Liver (tissue), 9 donors: ENCODE data around the gene ZSCAN22. TPM values are rescaled to one million over a fixed set of nuclear protein-coding genes. Genes with fewer than 3 reads are reported as not detected.

ENCODE experiments used
- DNase-seq: peaks from one replicate; pipeline ENCODE4 v3.0.0-alpha.2; 2017; ENCODE audit warnings: low spot score
- H3K27ac ChIP-seq, 2 donors: one replicate each; pipeline ENCODE4 v1.7.0; 2013; ENCODE audit warnings: inconsistent platforms in 2 of 2, low read length in 2 of 2, control low read depth in 1 of 2, low read depth in 1 of 2, mild to moderate bottlenecking in 1 of 2
- H3K27me3 ChIP-seq, 4 donors: one replicate each; pipeline versions ENCODE4 v1.6.1 to v1.7.0; 2013; ENCODE audit warnings: low read length in 3 of 4, inconsistent platforms in 1 of 4, mild to moderate bottlenecking in 1 of 4, moderate library complexity in 1 of 4; ENCODE audit not compliant: control insufficient read depth in 4 of 4, insufficient read depth in 4 of 4
- H3K36me3 ChIP-seq, 4 donors: one replicate each; pipeline versions ENCODE4 v1.6.1 to v1.7.0; 2013; ENCODE audit warnings: low read length in 3 of 4, mild to moderate bottlenecking in 3 of 4, low read depth in 1 of 4, moderate library complexity in 1 of 4; ENCODE audit not compliant: control insufficient read depth in 4 of 4, insufficient read depth in 3 of 4
- H3K4me1 ChIP-seq, 4 donors: one replicate each; pipeline versions ENCODE4 v1.6.1 to v1.7.0; 2013; ENCODE audit warnings: low read length in 3 of 4, mild to moderate bottlenecking in 3 of 4, moderate library complexity in 1 of 4; ENCODE audit not compliant: control insufficient read depth in 4 of 4, insufficient read depth in 4 of 4
- H3K4me3 ChIP-seq, 3 donors: one replicate each; pipeline versions ENCODE4 v1.6.1 to v1.7.0; 2013; ENCODE audit warnings: low read length in 3 of 3, control low read depth in 1 of 3, low read depth in 1 of 3, mild to moderate bottlenecking in 1 of 3
- H3K9ac ChIP-seq, 2 donors: one replicate each; pipeline ENCODE4 v1.7.0; 2013; ENCODE audit warnings: low read length in 2 of 2, mild to moderate bottlenecking in 2 of 2, moderate library complexity in 2 of 2, control low read depth in 1 of 2, low read depth in 1 of 2
- H3K9me3 ChIP-seq, 4 donors: one replicate each; pipeline versions ENCODE4 v1.6.1 to v1.7.0; 2013; ENCODE audit warnings: low read length in 3 of 4; ENCODE audit not compliant: control insufficient read depth in 4 of 4
- ATF3 ChIP-seq: IDR thresholded peaks from 2 replicates; pipeline ENCODE4 v1.6.1; 2016; ENCODE audit warnings: antibody characterized with exemption
- EGR1 ChIP-seq, 2 donors: IDR thresholded peaks; 2 replicates each; pipeline ENCODE4 v1.6.1; 2016 to 2018; ENCODE audit warnings: antibody characterized with exemption in 2 of 2, low read depth in 2 of 2
- FOXA1 ChIP-seq: IDR thresholded peaks from 2 replicates; pipeline ENCODE4 v1.6.1; 2016; ENCODE audit warnings: antibody characterized with exemption
- FOXA2 ChIP-seq: IDR thresholded peaks from 2 replicates; pipeline ENCODE4 v1.6.1; 2016; ENCODE audit warnings: antibody characterized with exemption
- GABPA ChIP-seq, 2 donors: IDR thresholded peaks in 1 of 2; conservative IDR thresholded peaks in 1 of 2; 2 replicates each; pipeline ENCODE4 v1.6.1; 2016; ENCODE audit warnings: antibody characterized with exemption in 2 of 2, mild to moderate bottlenecking in 1 of 2, moderate library complexity in 1 of 2
- HNF4A ChIP-seq, 2 donors: conservative IDR thresholded peaks; 2 replicates each; pipeline ENCODE4 v1.6.1; 2016; ENCODE audit warnings: antibody characterized with exemption in 2 of 2, mild to moderate bottlenecking in 2 of 2
- HNF4G ChIP-seq: IDR thresholded peaks from 2 replicates; pipeline ENCODE4 v1.6.1; 2016; ENCODE audit warnings: antibody characterized with exemption
- JUND ChIP-seq, 2 donors: IDR thresholded peaks; 2 replicates each; pipeline ENCODE4 v1.6.1; 2016; ENCODE audit warnings: antibody characterized with exemption in 2 of 2
- NR2F2 ChIP-seq: IDR thresholded peaks from 2 replicates; pipeline ENCODE4 v1.6.1; 2016; ENCODE audit warnings: antibody characterized with exemption
- REST ChIP-seq: IDR thresholded peaks from 2 replicates; pipeline ENCODE4 v1.6.1; 2016; ENCODE audit warnings: antibody characterized with exemption, mild to moderate bottlenecking
- RXRA ChIP-seq, 2 donors: IDR thresholded peaks; 2 replicates each; pipeline ENCODE4 v1.6.1; 2017 to 2018; ENCODE audit warnings: antibody characterized with exemption in 2 of 2, mild to moderate bottlenecking in 1 of 2
- SP1 ChIP-seq: IDR thresholded peaks from 2 replicates; pipeline ENCODE4 v1.6.1; 2018; ENCODE audit warnings: antibody characterized with exemption, mild to moderate bottlenecking
- TAF1 ChIP-seq: conservative IDR thresholded peaks from 2 replicates; pipeline ENCODE4 v1.6.1; 2016; ENCODE audit warnings: antibody characterized with exemption, mild to moderate bottlenecking
- YY1 ChIP-seq: IDR thresholded peaks from 2 replicates; pipeline ENCODE4 v1.6.1; 2016; ENCODE audit warnings: antibody characterized with exemption, mild to moderate bottlenecking
- ZBTB33 ChIP-seq: IDR thresholded peaks from 2 replicates; pipeline ENCODE4 v1.6.1; 2016; ENCODE audit warnings: antibody characterized with exemption
- WGBS: extraction: QIAGEN DNeasy Blood & Tissue Kit; methylation state at CpG from one replicate; pipeline ENCODE4 v1.1.7; 2013; 5-methylcytosine and 5-hydroxymethylcytosine counted together
- polyA plus RNA-seq, 2 donors: library from polyadenylated mRNA; stranded (reverse) in 1 of 2; unstranded in 1 of 2; fragments of 200-250 nt in 1 of 2; fragments of >200 nt in 1 of 2; fragmentation: Nextera tagmentation in 1 of 2; extraction: Ambion mirVana in 1 of 2; gene quantifications; one replicate each; pipeline versions ENCODE4 v1.2.1 to v1.2.3, GENCODE V29; 2013 to 2015
- total RNA-seq, 2 donors: library from RNA; depleted of rRNA; stranded (reverse); fragments of >200 nt; gene quantifications; one replicate each; pipeline ENCODE4 v1.2.3, GENCODE V29; 2014
- TF ChIP-seq, protein P1 (sequence below): fragments of 150-350 bp; IDR thresholded peaks from 2 replicates; pipeline ENCODE4 v1.5.1; 2017; ENCODE audit warnings: improper control_type of control experiment, low read depth, low read length; ENCODE audit not compliant: missing input control
- TF ChIP-seq, protein P2 (sequence below): IDR thresholded peaks from 2 replicates; pipeline ENCODE4 v1.6.1; 2016; ENCODE audit warnings: antibody characterized with exemption
- donor health status: healthy.
- donor health status: healthy.
- donor health status: healthy.
- donor health status: healthy.
- donor health status: healthy.

The ZSCAN22 gene
- total and polyA plus RNA-seq, 4 donors, result 0.88 to 3.5 (median 2.0) TPM

- 91% methylated on average over 68 of the region's 68 CpGs for WGBS
- Histone ChIP-seq H3K9me3 (no peaks in the 10 kb centered on the region), H3K36me3 (peaks cover 0 to 2% (median 0%) of the 10 kb centered on the region in 4 donors), H3K4me3 (no peak overlapping the region), H3K9ac (no peak overlapping the region), H3K27me3 (no peaks in the 10 kb centered on the region), H3K4me1 (peaks cover 4 to 18% (median 14%) of the 10 kb centered on the region in 4 donors), H3K27ac (no peak overlapping the region)
- no peak for DNase-seq
- TF ChIP-seq RXRA (IDR thresholded peaks at IDR 0.05) (no peak), HNF4A (conservative IDR thresholded peaks at IDR 0.05) (no peak), ZBTB33 (no peak), HNF4G (no peak), ATF3 (no peak), NR2F2 (no peak), YY1 (no peak), EGR1 (IDR thresholded peaks at IDR 0.05; ENCODE audit: low read depth in 2 of 2) (no peak), REST (no peak), JUND (IDR thresholded peaks at IDR 0.05) (no peak), FOXA2 (no peak), FOXA1 (no peak), GABPA (IDR thresholded peaks at IDR 0.05 in 1 of 2, conservative IDR thresholded peaks at IDR 0.05 in 1 of 2) (no peak), TAF1 (no peak), SP1 (no peak)
- TF ChIP-seq, protein P1, sequence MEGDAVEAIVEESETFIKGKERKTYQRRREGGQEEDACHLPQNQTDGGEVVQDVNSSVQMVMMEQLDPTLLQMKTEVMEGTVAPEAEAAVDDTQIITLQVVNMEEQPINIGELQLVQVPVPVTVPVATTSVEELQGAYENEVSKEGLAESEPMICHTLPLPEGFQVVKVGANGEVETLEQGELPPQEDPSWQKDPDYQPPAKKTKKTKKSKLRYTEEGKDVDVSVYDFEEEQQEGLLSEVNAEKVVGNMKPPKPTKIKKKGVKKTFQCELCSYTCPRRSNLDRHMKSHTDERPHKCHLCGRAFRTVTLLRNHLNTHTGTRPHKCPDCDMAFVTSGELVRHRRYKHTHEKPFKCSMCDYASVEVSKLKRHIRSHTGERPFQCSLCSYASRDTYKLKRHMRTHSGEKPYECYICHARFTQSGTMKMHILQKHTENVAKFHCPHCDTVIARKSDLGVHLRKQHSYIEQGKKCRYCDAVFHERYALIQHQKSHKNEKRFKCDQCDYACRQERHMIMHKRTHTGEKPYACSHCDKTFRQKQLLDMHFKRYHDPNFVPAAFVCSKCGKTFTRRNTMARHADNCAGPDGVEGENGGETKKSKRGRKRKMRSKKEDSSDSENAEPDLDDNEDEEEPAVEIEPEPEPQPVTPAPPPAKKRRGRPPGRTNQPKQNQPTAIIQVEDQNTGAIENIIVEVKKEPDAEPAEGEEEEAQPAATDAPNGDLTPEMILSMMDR, result no peak
- TF ChIP-seq, protein P2, sequence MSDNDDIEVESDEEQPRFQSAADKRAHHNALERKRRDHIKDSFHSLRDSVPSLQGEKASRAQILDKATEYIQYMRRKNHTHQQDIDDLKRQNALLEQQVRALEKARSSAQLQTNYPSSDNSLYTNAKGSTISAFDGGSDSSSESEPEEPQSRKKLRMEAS, result no peak
Measured at GRCh38 chr19:58368561-58369360, 42.0 kb downstream of the ZSCAN22 start.
